Urothelium cell line (cell line): ENCODE measurements around the gene TADA3.

ENCODE experiments used
- DNase-seq: peaks from one replicate; pipeline ENCODE4 v3.0.0; 2011; ENCODE audit warnings: low spot score, mixed read lengths
- FAIRE-seq: peaks from 2 replicates; lab custom pipeline; 2011; peaks lifted over from hg19 to GRCh38; lab: Jason Lieb, UNC

TADA3 gene

GRCh38 chr3:9765865-9766264 lies 26.4 kb downstream of the TADA3 start:
- DNase-seq: no peak
- FAIRE-seq: no peak

DNA sequence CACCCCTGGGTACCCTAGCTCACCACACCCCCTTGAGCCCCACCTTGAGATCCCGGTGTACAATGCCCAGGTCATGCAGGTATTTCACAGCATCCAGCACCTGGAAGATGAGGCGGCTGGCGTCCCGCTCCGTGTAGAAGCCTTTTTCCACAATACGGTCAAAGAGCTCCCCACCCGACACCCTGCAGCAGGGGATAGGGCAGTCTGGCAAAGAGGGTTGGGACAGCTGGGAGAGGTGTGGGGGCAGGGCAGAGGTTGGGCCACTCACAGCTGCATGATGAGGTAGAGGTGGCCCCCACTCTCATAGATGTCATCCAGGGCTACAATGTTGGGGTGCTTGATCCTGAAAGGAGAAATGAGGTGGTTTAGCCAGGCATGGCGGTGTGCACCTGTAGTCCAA lies 29.4 kb downstream of the TADA3 start:
- FAIRE-seq: no peak
- no peak for DNase-seq

DNA sequence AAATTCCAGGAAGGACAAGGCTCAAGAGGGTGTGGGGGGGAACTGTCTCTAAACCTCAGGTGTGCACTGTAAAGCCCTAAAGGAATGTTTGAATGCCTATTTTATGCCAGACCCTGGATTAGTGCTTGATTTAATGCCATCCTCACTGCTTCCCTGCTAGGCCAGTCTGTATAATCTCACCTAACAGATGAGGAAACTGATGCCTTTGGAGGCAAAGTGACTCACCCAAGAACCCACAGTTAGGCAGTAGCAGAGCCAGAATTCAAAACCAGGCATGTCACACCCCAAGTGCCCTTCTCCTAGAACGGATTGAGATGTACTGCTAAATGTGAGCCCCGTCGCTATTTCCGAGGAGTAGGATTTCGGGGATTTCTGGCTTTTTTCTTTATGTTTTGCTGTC lies 30.4 kb downstream of the TADA3 start:
- no peak for FAIRE-seq
- DNase-seq: no peak

GRCh38 chr3:9760779-9761505 lies 31.3 kb downstream of the TADA3 start:
- FAIRE-seq (no peak), DNase-seq (no peak)

DNA sequence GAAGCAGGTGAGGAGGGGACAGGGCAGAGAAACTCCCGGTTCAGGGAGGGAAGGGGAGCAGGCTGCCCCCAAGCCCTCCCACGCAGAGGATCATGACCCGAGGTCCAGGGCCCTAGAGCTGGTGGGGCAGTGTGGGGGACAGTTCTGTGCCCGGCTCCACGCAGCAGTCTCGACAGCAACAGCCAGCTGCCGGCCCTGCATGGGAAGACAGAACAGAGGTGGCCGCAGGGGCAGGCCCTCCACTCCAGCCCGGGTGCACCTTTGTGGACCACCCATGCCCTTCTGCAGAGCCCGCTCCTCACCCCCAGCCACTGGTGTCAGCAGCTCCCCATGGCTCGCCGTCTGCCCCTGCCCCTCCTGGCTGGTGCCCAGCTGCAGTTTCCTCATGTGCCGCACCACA lies 34.8 kb downstream of the TADA3 start:
- FAIRE-seq (no peak), DNase-seq (no peak)

DNA sequence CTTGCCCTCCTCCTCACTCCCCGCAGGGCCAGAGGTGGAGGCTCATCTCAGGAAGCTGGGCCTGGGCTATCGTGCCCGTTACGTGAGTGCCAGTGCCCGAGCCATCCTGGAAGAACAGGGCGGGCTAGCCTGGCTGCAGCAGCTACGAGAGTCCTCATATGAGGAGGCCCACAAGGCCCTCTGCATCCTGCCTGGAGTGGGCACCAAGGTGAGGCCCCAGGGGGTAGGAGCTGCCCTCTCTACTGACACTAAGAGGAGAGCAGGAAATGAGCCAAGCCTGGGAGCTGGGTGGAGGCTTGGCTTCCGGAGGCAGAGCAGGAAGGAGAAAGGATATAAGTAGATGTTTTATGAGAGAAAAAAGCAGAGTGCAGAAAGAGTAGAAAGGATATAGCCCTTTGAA lies 37.6 kb downstream of the TADA3 start:
- FAIRE-seq (no peak), DNase-seq (no peak)

DNA sequence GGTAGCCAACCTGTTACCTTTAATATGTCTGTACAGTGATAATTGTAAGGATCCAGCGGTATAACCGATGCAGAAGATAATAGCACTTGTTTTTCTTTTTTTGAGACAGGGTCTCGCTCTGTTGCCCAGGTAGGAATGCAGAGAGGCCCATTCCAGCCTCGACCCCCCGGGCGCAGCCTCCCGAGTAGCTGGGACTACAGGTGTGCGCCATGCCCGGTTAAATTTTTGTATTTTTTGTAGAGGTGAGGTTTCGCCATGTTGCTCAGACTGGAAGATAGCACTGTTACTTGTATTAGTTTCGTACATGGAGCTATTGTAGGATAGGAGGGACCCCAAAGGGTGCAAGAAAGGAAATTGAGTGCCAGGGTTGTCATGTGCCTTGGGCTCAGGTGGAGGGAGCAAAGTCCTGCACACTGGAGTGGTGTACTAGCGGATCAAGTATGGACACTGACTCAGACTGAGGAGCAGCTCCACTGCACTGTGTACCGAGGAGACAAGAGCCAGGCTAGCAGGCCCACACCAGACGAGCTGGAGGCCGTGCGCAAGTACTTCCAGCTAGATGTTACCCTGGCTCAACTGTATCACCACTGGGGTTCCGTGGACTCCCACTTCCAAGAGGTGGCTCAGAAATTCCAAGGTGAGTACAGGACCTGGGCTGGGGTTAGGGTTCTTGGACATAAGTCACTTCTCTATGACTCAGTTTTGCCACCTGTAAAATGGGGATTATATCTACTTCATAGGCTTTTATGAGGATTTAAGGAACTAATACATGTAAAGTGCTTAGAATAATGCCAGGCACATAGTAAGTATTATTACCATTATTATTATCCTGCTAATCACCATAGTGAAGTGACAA lies 41.5 kb downstream of the TADA3 start:
- DNase-seq (peak; percentile 30), FAIRE-seq (no peak)

DNA sequence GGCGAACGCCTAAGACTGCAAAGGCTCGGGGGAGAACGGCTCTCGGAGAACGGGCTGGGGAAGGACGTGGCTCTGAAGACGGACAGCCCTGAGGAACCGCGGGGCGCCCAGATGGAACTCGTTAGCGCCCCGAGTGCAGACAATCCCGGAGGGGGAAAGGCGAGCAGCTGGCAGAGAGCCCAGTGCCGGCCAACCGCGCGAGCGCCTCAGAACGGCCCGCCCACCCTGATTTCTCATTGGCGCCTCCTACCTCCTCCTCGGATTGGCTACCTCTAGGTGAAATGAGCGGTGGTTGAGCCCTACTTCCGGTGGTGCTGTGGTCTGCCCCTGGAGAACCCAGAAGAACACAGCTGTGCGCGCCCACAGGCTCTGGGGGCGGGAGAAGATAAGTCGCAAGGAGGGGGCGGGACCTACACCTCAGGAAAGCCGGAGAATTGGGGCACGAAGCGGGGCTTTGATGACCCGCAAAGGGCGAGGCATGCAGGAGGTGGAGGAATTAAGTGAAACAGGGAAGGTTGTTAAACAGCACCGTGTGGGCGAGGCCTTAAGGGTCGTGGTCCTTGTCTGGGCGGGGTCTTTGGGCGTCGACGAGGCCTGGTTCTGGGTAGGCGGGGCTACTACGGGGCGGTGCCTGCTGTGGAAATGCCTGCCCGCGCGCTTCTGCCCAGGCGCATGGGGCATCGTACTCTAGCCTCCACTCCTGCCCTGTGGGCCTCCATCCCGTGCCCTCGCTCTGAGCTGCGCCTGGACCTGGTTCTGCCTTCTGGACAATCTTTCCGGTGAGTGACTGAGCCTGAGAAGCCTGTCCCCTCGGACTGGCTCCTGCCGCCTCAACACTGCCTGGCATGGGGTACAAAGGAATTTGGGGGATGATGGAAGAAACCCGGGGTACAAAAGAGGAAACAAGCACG lies 42.4 kb downstream of the TADA3 start, which contains the start of gene OGG1:
TSS of gene OGG1 (plus strand) at position 308 of the 911 bp plus-strand sequence. CDS start at position 643, 335 bp downstream.
- peak; percentile 98 for DNase-seq
- no peak for FAIRE-seq

- no peak for FAIRE-seq
- DNase-seq: no peak
Observed at GRCh38 chr3:9749296-9749644, 43.0 kb downstream of the TADA3 start.

GRCh38 chr3:9748031-9748430 lies 44.2 kb downstream of the TADA3 start:
- no peak for FAIRE-seq

GRCh38 chr3:9747267-9747666 lies 45.0 kb downstream of the TADA3 start:
- FAIRE-seq (no peak), DNase-seq (no peak)

More at GRCh38 chr3:9748031-9748430, 44.2 kb downstream of the TADA3 start:
- DNase-seq: no peak

- FAIRE-seq: no peak
Observed at GRCh38 chr3:9746330-9746729, 45.9 kb downstream of the TADA3 start.

GRCh38 chr3:9745521-9745920 lies 46.8 kb downstream of the TADA3 start:
- DNase-seq: no peak
- FAIRE-seq: no peak

More at GRCh38 chr3:9746330-9746729, 45.9 kb downstream of the TADA3 start:
- no peak for DNase-seq

- FAIRE-seq: no peak
- DNase-seq: no peak
Observed at GRCh38 chr3:9744162-9744561, 48.1 kb downstream of the TADA3 start.

- no peak for DNase-seq
Observed at GRCh38 chr3:9743548-9743947, 48.7 kb downstream of the TADA3 start.

DNA sequence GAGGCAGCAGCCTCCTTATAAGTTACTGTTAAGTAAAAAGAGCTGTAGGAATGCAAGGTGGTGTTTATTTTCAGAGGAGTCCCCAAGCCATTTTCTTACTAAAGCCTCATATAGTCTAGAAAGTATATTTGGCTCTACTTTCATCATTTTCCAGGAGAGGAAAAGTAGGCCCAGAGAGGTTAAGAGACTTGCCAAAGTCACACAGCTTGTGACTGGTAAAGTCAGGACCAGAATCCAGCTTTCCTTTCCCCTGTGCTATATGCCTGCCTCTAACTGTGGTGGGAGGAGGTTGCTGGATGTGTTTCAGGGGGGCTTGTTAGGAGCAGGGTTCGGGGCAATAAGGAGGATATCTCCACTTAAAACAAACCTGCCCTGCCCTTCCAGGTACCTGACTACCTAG lies 49.7 kb downstream of the TADA3 start:
- no peak for DNase-seq
- FAIRE-seq: no peak

More at GRCh38 chr3:9743548-9743947, 48.7 kb downstream of the TADA3 start:
- no peak for FAIRE-seq

- FAIRE-seq (no peak), DNase-seq (no peak)
Observed at GRCh38 chr3:9739181-9739580, 53.1 kb downstream of the TADA3 start.

- DNase-seq: no peak
- FAIRE-seq: no peak
Observed at GRCh38 chr3:9736831-9737230, 55.4 kb downstream of the TADA3 start.

GRCh38 chr3:9732740-9733115 lies 59.5 kb downstream of the TADA3 start:
- DNase-seq: no peak
- FAIRE-seq: no peak

DNA sequence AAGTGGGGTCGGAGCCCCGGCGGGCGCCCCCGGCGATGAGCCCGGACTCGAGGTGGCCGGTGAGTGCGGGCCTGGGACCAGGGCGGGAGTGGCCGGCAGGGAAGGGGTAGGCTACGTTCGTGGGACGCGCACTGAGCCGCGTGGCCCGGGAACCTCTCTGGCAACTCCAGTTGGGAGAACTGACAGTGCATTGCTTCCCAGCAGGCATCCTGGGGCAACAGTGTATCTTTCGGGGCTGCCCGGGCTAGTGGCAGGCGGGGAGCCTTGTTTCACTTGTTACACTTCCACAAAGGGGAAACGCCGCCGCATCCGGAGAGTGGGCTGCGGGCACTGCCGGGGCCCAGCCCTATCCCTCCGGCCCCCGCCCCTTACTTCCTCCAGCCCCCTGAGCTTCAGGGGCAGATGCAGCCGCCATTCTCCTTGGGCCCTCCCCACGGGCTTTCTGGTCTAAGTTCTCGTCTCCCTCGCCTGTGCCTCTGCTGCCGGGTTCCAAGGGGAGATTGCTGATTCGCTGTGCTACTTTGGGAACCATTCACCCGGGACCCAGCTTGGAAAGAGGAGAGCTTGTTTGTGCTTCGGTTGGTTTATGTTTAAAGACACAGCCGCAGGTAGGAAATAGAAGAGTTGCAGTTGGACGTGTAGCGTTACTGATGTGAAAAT lies 60.1 kb downstream of the TADA3 start:
- DNase-seq (peak; percentile 16), FAIRE-seq (no peak)
